ENCODE results near the gene XRN1. TPM values are rescaled to one million over a fixed set of nuclear protein-coding genes. Genes with fewer than 3 reads are reported as not detected.
"Not testable (repeated sequence)": the region's sequence is repeated elsewhere in the genome, so short reads cannot be mapped to it uniquely, and the experiment has no call there.

The XRN1 gene
- total and polyA plus RNA-seq, 10 of the 15 experiments (the other 5 are each of a cell fraction or from before 2014, with no cell fraction given) = 1.7 to 38.8 (median 15.5) TPM

GRCh38 chr3:142318331-142318730 is 129.5 kb downstream of the XRN1 start (continued):
- no peak for TF ChIP-seq CEBPZ (IDR thresholded peaks at IDR 0.05; ENCODE audit: low read depth, low read length)
- TF ChIP-seq KAT2A (conservative IDR thresholded peaks at IDR 0.05; ENCODE audit: control insufficient read depth, low read depth, low read length) = no peak
- TF ChIP-seq PBX3 (IDR thresholded peaks at IDR 0.05; ENCODE audit: insufficient replicate concordance, low read depth, low read length) = no peak
- no peak for TF ChIP-seq PRDM15 (CRISPR knock-in tag; IDR thresholded peaks at IDR 0.05)
- TF ChIP-seq BCLAF1 (IDR thresholded peaks at IDR 0.05) = no peak
- no peak for TF ChIP-seq IRF5 (IDR thresholded peaks at IDR 0.05; ENCODE audit: borderline replicate concordance)
- no peak for TF ChIP-seq BCL11A (IDR thresholded peaks at IDR 0.05; ENCODE audit: low read depth, low read length)

GRCh38 chr3:142315978-142316388 is 131.9 kb downstream of the XRN1 start:
- intact Hi-C loops (cut with micrococcal nuclease; ENCODE audit: unreplicated experiment); H3K27me3 ChIP-seq (replicated peaks in 1 of 2; ENCODE audit: control insufficient read depth in 2 of 2, insufficient read depth in 2 of 2, low read length in 1 of 2); H3K4me1 ChIP-seq (ENCODE audit: control insufficient read depth, insufficient read depth, low read length); H3K79me2 ChIP-seq (ENCODE audit: control insufficient read depth, insufficient read depth, low read length); in situ Hi-C loops (cut with MboI); H3K4me2 ChIP-seq (ENCODE audit: control insufficient read depth, insufficient read depth); H3K9me3 ChIP-seq (replicated peaks; ENCODE audit: control insufficient read depth, insufficient read depth, low read length); H4K20me1 ChIP-seq (ENCODE audit: control insufficient read depth, insufficient read depth); ATAC-seq; H2AFZ ChIP-seq (ENCODE audit: control insufficient read depth, low read depth, low read length); DNase-seq (ENCODE audit: low read depth, low spot score); H3K4me3 ChIP-seq; H3K9ac ChIP-seq (ENCODE audit: control insufficient read depth, insufficient read depth, low read length); FAIRE-seq; BruUV-seq (replicated peaks); H3K27ac ChIP-seq (ENCODE audit: control insufficient read depth, insufficient read depth); POLR2A ChIA-PET; H3K36me3 ChIP-seq (ENCODE audit: control insufficient read depth in 2 of 2, insufficient read depth in 2 of 2, low read length in 1 of 2); RAD21 ChIA-PET (ENCODE audit: unreplicated experiment): not testable (repeated sequence)
- ChIA-PET CTCF (interaction anchor here (0.8 kb wide), 1 partner anchor 13 kb away, joined by 3 read pairs; no protein-coding TSS in a partner anchor), SMC1A (ENCODE audit: uncharacterized antibody, unreplicated experiment) (interaction anchor here (1.3 to 1.5 kb wide), 2 partner anchors 13 to 36 kb away, joined by 3 to 4 read pairs; no protein-coding TSS in a partner anchor)
- WGBS (ENCODE audit: insufficient coverage, insufficient replicate concordance, low lambda C conversion rate, missing lambda C conversion rate) = 100% methylated on average over 1 of the region's 2 CpGs
